SW 1271 (cell line): Measurements from ENCODE around the gene FRYL.

Experiments
- DNase-seq, 2 experiments: peaks; one replicate each; lab custom pipeline; 2025; lab: John Stamatoyannopoulos, UW

FRYL gene

GRCh38 chr4:48557478-48557877, 222.6 kb downstream of the FRYL start:
- no peak for DNase-seq

- no peak for DNase-seq
Observed at GRCh38 chr4:48556268-48556667, 223.8 kb downstream of the FRYL start.

GRCh38 chr4:48554606-48555005, 225.5 kb downstream of the FRYL start:
- no peak for DNase-seq

- no peak for DNase-seq
Observed at GRCh38 chr4:48553720-48554119, 226.4 kb downstream of the FRYL start.

GRCh38 chr4:48546336-48546735, 233.7 kb downstream of the FRYL start:
- DNase-seq: peak in 1 of 2 experiments; percentile 23

- DNase-seq: no peak
Observed at GRCh38 chr4:48543796-48544195, 236.3 kb downstream of the FRYL start.

GRCh38 chr4:48542888-48543287, 237.2 kb downstream of the FRYL start:
- no peak for DNase-seq

GRCh38 chr4:48539597-48539996, 240.5 kb downstream of the FRYL start:
- DNase-seq: no peak

GRCh38 chr4:48538358-48538757, 241.7 kb downstream of the FRYL start:
- no peak for DNase-seq

GRCh38 chr4:48526406-48526805, 253.7 kb downstream of the FRYL start:
- no peak for DNase-seq

- DNase-seq: no peak
Observed at GRCh38 chr4:48518143-48518542, 261.9 kb downstream of the FRYL start.

GRCh38 chr4:48509543-48509942, 270.5 kb downstream of the FRYL start:
- DNase-seq: no peak

GRCh38 chr4:48506716-48507115, 273.4 kb downstream of the FRYL start:
- DNase-seq: no peak

- no peak for DNase-seq
Observed at GRCh38 chr4:48504352-48504751, 275.7 kb downstream of the FRYL start.

GRCh38 chr4:48504026-48504330, 276.1 kb downstream of the FRYL start:
- DNase-seq: no peak

- no peak for DNase-seq
Observed at GRCh38 chr4:48503233-48504025, 276.6 kb downstream of the FRYL start.

GRCh38 chr4:48499551-48500066, 280.5 kb downstream of the FRYL start:
- DNase-seq: no peak

- DNase-seq: no peak
Observed at GRCh38 chr4:48498895-48499294, 281.2 kb downstream of the FRYL start.

GRCh38 chr4:48495941-48496340, 284.1 kb downstream of the FRYL start:
- DNase-seq: no peak

- no peak for DNase-seq
Observed at GRCh38 chr4:48493452-48494100, 286.5 kb downstream of the FRYL start.

- no peak for DNase-seq
Observed at GRCh38 chr4:48491514-48492176, 288.4 kb downstream of the FRYL start.

- no peak for DNase-seq
Observed at GRCh38 chr4:48490680-48491513, 289.2 kb downstream of the FRYL start.
